ENCODE results near the gene FFAR4.

GRCh38 chr10:93599335-93599734, 32.9 kb downstream of the FFAR4 start:
- TF ChIP-seq CTCF (IDR thresholded peaks at IDR 0.05) (no peak), POLR2A (IDR thresholded peaks at IDR 0.05) (no peak), EP300 (IDR thresholded peaks at IDR 0.05) (no peak), POLR2AphosphoS5 (IDR thresholded peaks at IDR 0.05) (no peak)
